ENCODE measurements around the gene NAT9.

The NAT9 gene

DNA sequence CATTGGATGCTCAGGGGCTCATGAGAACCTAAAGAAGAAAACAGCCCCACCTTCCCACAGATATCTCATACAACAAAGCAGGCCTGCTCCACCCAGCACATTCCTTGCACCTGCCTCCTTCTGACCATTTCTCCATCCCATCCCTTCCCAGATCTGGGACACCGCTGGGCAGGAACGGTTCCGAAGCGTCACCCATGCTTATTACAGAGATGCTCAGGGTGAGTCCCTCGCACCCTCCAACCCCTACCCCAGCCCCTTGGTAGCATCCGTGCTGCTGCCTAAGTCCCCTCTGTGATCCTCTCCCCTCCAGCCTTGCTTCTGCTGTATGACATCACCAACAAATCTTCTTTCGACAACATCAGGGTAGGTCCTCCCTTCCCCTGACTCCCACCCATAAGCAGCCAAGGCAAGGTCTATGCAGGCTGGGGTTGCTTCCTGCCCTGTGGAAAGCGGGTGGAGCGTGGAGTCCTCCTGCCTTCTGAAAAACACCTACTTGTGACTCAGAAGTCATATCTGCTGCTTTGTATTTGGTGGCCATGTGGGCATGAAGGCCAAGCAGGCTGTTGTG is 33.1 kb downstream of the NAT9 start:
- no peak for DNase-seq (ENCODE audit: low read depth)
- no peak overlapping the region for H3K4me3 ChIP-seq (ENCODE audit: low read depth, low read length)
- TF ChIP-seq, protein P1, sequence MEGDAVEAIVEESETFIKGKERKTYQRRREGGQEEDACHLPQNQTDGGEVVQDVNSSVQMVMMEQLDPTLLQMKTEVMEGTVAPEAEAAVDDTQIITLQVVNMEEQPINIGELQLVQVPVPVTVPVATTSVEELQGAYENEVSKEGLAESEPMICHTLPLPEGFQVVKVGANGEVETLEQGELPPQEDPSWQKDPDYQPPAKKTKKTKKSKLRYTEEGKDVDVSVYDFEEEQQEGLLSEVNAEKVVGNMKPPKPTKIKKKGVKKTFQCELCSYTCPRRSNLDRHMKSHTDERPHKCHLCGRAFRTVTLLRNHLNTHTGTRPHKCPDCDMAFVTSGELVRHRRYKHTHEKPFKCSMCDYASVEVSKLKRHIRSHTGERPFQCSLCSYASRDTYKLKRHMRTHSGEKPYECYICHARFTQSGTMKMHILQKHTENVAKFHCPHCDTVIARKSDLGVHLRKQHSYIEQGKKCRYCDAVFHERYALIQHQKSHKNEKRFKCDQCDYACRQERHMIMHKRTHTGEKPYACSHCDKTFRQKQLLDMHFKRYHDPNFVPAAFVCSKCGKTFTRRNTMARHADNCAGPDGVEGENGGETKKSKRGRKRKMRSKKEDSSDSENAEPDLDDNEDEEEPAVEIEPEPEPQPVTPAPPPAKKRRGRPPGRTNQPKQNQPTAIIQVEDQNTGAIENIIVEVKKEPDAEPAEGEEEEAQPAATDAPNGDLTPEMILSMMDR (IDR thresholded peaks at IDR 0.05; ENCODE audit: insufficient read depth, low read depth, low read length, missing control alignments): no peak

DNA sequence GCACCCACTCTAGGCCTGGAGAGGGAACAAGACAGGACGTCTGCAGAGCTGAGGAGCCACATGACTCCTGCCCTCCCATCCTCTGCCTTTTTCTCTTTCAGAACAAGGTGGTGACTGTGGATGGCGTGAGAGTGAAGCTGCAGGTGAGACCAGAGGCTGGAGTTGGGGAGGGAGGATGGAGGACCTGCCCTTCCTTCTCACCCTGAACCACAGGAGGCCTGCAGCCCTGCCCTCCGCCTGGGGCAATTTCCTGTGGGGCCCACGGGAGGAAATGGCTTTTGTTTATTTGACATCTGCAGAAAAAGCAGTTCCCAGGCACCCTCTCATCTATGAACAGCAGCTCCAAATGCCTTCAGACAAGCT is 34.0 kb downstream of the NAT9 start:
- DNase-seq (ENCODE audit: low read depth): peak; percentile 90
- no peak overlapping the region for H3K4me3 ChIP-seq (ENCODE audit: low read depth, low read length)
- TF ChIP-seq, protein P1 (IDR thresholded peaks at IDR 0.05; ENCODE audit: insufficient read depth, low read depth, low read length, missing control alignments): no peak

DNA sequence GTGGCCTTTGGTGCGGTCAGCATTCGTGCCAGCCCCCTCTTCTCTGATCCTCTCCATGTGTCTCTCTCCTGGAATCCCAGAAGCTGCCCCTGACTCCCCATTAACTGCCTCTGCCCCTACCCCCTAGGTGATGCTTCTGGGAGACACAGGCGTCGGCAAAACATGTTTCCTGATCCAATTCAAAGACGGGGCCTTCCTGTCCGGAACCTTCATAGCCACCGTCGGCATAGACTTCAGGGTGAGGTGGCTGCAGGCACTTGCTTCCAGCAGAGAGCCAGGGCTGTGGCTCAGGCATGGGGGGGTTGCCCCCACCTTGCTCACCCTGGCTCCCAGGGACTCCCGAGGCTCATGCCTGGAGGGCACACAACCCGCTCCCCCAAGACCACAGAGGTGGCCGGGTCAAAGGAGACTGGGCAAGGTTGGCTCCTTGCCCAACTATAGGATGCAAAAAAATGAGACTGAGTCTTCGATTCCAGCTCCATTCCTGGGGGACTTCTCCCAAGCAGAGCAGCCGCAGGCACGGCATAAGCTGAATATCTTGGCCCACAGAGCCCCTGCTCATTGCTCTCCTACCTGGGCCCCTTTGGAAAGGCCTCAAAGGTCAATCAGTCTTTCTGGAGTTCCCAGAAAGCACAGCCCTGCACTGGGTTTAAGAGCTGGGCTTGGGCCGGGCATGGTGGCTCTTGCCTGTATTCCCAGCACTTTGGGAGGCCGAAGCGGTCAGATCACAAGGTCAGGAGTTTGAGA is 35.3 kb downstream of the NAT9 start:
- no peak overlapping the region for H3K4me3 ChIP-seq (ENCODE audit: low read depth, low read length)
- DNase-seq (ENCODE audit: low read depth): no peak
- TF ChIP-seq, protein P1 (IDR thresholded peaks at IDR 0.05; ENCODE audit: insufficient read depth, low read depth, low read length, missing control alignments): no peak

DNA sequence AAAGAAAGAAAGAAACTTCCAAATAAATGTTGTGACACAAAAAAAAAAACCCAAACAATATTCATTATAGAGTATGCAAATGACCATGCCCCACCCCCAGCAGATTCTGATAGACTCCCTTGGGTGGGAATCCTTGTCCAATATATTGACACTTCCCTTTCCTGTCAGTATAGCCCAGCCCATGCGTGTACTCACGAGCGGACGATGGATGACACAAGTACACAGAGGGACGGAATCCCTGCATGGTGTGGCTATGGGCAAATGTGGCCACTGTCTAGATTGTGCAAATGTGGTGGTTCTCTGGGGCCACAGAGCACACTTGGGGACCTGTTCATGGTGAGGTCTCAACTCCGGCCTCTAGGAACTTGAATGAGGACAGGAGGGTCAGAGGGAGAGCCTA is 36.0 kb downstream of the NAT9 start:
- no peak overlapping the region for H3K4me3 ChIP-seq (ENCODE audit: low read depth, low read length)
- TF ChIP-seq, protein P1 (IDR thresholded peaks at IDR 0.05; ENCODE audit: insufficient read depth, low read depth, low read length, missing control alignments): no peak
- no peak for DNase-seq (ENCODE audit: low read depth)

DNA sequence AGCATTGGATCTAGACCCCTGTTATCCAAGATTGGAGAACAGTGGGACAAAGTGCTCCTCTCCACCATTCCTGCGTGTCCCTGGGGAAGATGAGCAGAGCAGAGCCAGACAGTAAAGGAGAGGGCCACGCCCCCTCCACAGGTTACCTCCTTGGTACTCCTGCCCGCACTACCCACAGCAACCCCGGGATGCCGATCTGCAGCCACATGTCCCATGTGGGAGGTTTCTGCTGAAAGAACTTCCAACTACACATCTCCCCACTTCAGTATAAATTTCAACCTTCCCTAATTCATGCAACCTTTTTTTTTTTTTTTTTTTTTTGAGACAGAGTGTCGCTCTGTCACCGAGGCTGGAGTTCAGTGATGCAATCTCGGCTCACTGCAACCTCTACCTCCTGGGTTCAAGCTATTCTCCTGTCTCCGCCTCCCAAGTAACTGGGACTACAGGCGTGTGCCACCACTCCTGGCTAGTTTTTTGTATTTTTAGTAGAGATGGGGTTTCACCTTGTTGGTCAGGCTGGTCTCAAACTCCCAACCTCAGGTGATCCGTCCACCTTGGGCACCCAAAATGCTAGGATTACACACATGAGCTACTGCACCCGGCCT is 36.8 kb downstream of the NAT9 start:
- no peak for DNase-seq (ENCODE audit: low read depth)
- no peak overlapping the region for H3K4me3 ChIP-seq (ENCODE audit: low read depth, low read length)
- TF ChIP-seq, protein P1 (IDR thresholded peaks at IDR 0.05; ENCODE audit: insufficient read depth, low read depth, low read length, missing control alignments): no peak

DNA sequence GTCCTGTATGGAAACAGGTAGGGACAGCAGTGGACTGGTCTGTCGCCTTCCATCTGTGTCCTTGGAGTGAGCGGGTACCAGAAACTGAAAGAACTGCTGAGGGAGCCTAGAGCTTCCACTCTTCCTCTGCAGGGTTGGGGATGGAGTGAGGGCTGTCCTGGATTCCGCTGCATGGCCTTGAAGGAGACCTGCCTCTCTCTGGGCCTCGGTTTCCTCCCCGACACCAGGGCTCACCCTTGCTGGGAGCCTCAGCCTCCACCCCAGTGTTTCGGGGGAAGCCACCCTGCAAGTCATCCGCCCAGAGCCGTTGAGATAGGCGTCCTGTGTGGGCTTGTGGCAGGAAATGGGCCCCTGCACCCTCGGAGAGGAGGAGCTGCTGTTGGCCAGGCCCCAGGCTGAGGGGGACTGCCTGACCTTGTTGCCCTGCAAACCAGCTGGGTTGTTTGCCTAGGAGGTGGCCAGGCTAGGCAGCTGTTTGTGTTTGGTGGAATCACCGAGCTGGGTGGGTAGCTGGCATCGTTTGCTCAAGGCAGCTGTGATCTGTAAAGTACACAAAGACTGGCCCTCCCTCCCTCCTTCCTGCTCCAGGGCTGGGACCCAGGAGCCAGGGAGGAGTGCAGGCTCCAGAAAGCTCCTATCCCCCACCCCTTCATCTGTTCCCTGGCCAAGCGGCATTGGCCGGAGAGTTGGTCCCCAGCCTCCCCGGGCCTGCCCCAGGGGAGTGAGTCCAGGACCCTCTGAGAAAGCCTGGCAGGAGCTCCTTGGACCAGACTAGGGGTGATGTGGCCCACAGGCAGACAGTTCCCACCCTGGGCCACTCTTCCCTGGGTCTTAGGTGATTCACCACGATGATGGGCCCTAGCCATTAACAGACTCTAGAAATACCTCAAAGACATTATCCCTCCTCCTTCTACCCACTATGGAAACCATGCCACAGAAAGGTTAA is 37.8 kb downstream of the NAT9 start:
- DNase-seq (ENCODE audit: low read depth): peak; percentile 91
- H3K4me3 ChIP-seq (ENCODE audit: low read depth, low read length): peak overlapping the region; percentile 43
- TF ChIP-seq, protein P1 (IDR thresholded peaks at IDR 0.05; ENCODE audit: insufficient read depth, low read depth, low read length, missing control alignments): no peak

Data from GM12865 (cell line).